Renal cortical epithelial cell (primary cell): ENCODE results near the gene IDE. TPM values are rescaled to one million over a fixed set of nuclear protein-coding genes. Genes with fewer than 3 reads are reported as not detected.

ENCODE experiments used
- DNase-seq: peaks from one replicate; pipeline ENCODE4 v3.0.0-alpha.2; 2011; ENCODE audit warnings: low read depth
- total RNA-seq: library from RNA; depleted of rRNA; stranded (reverse); fragments of >200 nt; gene quantifications from 2 replicates; pipeline ENCODE4 v1.2.3, GENCODE V29; 2014

Gene IDE
- total RNA-seq, 1 donor from 2014 or later, result 46.4 TPM

DNA sequence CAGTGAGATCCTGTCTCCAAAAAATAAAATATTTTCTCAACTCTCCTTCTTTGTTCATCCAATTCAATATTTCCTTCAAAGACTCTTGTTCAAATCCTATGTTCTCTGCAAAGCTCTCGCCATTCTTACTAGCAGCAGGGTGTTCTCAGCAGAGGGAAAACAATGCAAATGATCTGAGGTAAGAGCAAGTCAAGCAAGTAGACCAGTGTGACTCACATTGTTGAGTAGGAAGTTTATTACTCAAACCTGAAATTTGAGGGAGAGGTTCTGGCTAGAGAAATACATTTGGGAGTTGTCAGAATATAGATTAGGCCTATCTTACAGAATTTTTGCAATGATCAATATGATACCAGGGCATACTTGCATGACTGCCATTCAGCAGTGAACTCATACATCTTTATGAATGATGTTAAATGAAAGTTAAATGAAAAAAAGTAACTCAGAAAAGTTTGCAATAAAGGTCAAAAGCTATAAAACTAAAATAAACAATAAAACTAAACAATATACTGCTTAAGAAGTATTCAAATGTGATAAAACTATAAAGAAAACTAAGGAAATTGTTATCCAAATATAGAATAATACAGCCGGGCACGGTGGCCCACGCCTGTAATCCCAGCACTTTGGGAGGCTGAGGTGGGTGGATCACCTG lies 5.8 kb downstream of the IDE start:
- DNase-seq, result peak; percentile 87

DNA sequence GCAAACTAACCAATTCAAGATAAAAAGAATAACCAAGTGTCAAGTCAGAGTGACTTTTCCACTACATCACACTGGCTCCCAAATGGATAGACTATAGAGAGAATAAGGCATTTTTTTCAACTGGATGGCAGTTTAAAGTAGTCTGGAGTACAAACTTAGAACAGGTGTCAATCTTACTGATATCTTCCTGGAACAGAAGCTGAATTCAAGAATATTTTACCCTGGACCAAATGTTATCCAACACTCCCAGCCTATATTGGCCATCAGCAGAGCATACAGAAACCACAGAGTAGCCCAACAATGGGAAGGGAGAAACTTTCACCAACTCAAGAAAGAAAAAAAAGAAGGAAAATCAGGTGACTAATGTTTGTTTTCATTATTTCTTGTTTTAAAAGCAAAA lies 11.5 kb downstream of the IDE start:
- DNase-seq, result no peak

DNA sequence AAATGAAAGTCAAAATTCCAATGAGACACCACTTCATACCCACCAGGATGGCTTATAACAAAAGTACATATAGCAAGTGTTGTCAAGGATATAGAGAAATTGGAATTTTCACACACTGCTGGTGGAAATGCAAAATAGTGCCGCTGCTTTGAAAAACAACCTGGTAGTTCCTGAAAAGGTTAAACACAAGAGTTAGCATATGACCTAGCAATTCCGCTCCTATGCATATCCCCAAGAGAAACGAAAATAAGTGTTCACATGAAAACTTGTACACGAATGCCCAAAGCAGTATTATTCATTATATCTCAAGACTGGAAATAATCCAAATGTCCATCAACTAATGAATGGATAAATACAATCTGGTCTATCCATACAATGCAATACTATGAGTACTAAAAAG lies 14.8 kb downstream of the IDE start:
- no peak for DNase-seq

DNA sequence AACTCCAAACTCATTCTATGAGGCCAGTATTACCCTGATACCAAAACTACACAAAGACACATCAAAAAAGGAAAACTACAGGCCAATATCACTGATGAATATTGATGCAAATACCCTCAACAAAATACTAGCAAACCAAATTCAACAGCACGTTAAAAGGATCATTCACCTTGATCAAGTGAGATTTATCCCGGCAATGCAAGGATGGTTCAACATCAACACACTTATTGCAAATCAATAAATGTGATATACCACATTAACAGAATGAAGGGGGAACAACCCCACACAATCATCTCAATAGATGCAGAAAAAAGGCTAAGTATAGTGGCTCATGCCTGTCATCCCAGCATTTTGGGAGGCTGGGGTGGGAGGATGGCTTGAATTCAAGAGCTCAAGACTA lies 19.9 kb downstream of the IDE start:
- no peak for DNase-seq

DNA sequence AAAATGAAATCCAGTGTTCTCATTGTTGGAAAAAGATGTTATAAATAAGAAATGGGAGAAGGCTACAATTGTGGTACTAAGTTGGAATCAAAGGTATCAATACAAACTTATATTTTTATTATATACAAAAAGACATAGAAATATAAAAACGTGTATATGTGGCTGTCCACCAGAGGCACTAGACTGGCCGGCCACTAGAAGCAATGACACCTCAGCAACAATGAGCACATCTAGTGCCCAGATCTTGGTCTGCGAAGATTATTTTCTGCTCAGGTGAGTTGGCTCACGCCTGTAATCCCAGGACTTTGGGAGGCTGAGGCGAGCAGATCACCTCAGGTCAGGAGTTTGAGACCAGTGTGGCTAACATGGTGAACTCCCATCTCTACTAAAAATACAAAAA lies 21.6 kb downstream of the IDE start:
- no peak for DNase-seq

DNA sequence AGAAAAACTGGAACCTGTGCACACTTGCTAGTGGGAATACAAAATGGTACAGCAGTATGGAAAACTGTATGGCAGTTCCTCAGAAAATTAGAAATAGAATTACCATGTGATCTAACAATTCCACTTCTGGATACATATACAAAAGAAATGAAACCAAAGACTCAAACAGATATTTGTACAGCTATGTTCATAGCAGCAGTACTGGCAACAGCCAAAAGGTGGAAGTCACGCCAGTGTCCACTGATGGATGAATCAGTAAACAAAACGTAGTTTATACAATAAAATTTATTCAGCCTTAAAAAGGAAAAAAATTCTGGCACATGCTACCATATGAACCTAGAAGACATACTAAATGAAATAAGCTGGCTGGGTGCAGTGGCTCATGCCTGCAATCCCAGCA lies 23.0 kb downstream of the IDE start:
- DNase-seq, result no peak

DNA sequence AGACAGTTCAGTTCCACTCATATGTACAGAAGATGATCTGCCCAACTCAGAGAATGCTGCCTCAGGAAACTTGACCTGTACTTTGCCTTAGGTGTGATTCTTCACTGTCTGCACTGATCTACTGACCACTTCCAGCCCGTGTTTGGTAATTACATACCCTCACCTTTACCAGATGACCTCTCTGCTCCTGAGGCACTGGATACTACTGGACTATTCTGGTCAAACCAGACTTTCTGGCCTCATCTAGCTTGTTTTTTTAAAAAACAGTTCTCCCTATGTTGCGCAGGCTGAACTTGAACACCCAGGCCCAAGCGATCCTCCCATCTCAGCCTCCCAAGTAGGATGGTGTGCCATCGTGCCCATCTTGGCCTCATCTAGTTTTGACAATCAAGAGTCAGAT lies 26.2 kb downstream of the IDE start:
- no peak for DNase-seq

DNA sequence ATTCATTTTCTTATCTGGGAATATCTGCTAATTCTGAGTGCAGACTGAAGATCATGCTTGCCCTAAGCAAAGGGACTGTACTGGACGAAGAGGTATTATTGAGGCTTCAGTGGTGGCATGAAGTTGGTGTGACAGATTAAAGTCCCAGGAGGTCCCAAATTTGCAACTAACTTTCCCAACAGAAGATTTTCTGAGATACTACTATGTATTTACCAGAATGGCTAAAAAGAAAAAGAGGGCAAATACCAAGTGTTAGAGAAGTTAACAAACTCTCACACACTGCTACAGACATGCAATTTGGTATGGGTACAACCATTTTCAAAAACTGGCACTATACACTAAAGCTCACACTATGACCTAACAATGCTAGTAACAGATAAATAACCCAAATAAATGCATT lies 28.3 kb downstream of the IDE start:
- no peak for DNase-seq

DNA sequence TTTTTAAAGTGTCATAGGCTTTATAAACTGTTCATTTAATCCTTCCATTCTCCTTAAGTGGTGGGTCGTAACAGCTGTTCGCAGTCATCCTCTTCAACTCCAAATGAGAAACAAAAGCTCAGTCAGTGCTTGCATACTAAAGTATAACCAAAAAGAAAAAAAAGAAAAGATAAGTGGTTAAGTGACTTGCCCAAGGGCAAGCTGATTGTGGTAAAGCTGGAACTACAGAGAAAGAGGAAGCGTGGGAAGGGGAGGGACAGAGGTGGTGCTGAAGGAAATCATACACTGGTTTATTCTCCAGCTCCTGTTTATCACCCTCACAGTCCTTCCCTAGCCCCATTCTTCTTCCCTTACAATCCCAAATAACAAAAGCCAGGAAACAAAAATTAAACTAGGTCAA lies 29.6 kb downstream of the IDE start:
- DNase-seq, result peak; percentile 35

DNA sequence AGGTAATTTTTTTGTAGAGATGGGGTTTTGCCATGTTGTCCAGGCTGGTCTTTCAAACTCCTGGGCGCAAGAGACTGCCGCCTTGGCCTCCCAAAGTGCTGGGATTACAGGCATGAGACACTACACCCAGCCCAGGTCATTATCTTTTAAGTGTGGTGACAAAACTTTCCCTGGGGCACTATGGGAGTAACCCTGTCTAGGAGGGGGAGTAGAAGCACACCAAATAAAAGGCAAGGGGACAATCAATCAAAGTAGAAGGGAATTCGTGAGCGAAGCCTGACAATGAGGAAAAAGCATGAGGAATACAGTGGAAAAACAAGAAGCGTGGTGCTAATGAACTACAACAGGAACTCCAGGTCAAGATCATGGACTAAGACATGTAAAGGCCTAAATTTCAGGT lies 31.4 kb downstream of the IDE start:
- DNase-seq, result no peak

DNA sequence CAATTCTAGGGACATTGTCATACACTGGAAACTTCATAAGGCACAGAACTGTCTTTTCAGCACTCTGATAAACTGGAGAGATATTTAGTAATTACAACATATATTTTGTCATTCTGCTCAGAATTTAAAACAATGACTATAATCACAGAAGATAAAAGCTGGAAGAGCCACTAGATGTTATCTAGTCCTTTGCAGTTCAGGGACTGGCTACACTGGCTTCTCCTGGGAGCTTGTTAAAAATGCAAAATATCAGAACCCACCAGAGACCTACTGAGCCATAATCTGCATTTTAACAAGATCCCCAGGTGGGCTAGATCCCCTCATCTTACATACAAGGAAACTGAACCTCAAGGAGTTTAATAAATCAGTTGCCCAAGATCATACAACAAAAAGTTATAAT lies 32.3 kb downstream of the IDE start:
- DNase-seq, result no peak

DNA sequence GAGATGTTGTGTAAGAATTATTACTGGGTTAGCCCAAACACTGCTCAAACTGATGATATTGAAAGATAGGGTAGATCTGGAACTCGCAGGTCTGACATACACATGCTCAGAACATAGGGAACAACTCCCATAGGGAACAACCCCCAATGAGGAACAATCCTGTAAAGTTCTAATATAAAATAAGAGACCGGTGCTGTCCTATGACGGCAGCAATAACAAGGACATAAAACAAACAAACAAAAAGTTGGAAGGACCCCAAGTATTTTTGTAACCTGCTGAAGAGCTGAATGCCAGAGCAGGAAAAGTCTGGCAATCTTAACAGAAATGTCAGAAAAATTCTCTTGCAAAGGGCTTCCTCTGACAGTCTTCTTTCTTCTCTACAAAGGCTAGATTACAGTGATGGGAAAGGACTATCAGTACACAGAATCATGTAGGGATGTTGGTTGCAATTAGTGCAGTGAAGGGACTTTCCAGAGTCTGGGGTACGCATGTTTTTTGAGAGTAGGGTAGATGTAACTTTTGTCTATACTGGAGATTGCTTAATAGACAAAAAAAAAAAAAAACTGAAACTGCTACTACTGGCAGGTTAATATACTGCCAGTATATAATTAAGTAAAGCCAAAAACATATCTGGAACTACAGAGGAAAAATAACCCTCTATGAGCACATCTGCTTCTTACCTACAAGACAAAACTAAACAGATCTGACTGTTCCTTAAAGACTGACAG lies 35.5 kb downstream of the IDE start:
- no peak for DNase-seq

DNA sequence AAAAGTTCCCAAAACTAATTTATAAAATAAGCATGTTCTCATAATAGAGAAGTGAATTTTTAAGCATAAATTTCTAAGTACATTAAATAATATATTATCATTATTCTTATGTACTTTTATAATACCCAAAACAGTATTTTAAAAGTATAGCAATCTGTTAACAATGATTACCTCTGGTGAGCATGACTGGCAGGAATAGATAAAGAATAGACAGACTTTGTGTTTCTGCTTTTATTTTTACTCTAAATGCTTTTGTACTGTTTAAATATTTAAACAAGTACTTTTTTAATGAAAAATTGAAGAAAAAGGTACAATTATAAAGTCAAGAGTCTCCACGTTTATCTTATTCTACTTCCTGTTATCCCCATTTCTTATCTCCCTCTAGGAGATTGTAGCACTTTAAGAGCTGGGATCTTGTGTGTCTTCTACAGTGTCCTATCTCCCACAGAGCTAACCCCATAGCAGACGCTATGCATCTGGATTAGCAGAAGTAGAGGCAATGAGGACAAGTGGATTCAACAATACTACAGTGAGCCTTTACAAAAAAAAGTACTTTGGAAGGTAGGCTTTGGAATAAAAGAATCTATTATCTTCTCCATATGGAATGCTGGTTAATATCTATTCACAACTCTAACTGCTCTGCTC lies 42.9 kb downstream of the IDE start:
- no peak for DNase-seq

DNA sequence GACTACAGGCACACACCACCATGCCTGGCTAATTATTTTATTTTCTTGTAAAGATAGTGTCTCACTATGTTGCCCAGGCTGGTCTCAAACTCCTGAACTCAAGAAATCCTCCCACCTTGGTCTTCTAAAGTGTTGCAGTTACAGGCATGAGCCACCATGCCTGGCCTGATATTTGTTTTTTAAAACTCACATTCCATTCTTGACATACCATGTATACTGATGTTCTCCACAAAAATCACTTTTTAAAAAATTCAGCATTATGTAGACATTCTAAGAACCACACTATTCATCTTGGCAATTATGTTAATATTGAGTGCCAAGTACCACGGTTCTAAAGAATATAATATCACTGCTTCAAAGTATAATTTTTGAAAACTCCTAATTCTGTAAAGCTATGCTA lies 43.5 kb downstream of the IDE start:
- DNase-seq, result no peak

DNA sequence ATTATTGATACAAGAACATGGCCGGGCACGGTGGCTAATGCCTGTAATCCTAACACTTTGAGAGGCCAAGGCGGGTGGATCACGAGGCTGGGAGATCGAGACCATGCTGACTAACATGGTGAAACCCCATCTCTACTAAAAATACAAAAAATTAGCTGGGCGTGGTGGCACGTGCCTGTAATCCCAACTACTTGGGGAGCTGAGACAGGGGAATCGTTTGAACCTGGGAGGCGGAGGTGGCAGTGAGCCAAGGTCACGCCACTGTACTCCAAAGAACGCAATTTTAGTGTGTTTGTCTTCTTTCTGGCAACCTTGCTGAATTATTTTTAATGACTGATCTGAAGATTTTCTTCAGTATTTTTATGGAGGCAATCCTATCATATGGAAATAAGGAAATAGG lies 46.2 kb downstream of the IDE start:
- no peak for DNase-seq

DNA sequence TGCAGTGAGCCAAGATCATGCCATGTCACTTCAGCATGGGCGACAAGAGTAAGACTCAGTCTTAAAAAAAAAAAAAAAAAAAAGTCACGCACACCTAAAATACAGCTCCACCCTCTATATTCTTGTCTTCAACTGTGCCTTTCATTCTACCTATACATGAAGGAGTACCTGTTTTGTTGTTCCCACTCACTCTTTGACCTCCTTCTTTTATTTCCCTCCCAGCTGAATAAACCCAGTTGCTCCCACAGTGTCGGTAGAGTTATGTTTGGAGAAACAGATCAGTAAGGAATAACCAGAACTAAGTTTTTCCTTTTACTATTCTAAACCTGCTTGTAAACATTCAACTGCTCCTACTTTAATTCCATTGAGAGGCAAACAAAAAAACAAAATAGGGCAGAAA lies 50.3 kb downstream of the IDE start:
- DNase-seq, result no peak

DNA sequence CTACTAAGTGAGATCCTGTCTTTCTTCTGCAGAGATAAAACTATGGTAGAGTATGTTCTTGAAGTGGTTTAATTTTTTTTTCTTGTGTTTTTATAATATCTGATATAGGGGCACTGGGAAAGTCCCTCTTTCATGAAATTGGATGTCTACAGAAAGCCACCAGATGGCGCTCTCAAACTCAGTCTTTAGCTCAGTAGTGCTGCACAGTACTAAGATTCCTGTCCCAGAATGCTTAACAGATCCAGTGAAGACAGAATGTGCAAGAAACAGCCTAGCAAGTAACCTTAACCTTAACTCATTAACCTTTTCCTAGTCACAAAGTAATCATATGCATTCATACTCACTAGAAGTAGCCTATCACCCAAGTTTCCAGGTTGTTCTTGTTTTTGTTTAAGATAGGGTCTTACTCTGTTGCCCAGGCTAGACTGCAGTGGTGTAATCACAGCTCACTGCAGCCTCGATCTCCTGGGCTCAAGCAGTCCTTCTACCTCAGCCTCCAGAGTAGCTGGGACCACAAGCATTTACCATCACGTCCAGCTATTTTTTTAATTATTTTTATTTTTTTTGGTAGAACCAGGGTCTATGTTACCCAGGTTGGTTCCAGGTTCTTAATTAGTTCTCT lies 56.7 kb downstream of the IDE start:
- peak; percentile 81 for DNase-seq

DNA sequence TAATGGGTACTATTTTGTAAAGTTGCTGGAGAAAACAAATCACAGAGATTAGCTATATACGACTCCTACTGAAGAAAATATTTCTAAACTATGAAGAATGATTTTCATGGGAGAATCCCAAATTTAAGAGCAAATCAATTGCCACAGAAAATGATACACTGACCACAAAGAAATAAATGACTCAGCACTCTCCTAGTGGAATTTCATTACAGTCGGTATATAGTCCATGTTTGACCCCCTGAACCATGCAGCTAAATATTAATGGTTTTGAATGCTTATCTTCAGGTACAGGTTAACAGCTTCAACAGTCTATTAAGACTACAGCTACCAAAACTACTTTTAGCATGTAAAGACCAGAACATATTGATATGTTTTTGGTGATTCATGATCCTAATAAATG lies 65.0 kb downstream of the IDE start:
- no peak for DNase-seq

DNA sequence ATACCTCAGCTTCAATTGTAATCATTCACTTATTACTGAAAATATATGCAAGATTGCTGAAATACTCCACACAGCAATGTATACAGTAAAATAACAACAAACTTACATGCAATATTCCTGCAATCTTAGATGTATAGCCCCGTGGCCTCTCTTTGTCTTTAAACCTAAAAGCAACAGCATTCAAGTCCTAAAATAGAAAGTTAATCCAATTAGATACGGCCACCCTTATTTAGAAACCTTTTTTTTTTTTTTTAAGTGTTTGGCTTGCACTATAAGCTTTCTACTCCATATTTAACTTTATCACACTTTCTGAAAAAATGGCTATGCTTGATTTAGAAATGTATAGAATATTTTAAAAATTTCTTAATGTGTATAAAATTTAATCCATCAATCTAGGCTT lies 67.6 kb downstream of the IDE start:
- no peak for DNase-seq

DNA sequence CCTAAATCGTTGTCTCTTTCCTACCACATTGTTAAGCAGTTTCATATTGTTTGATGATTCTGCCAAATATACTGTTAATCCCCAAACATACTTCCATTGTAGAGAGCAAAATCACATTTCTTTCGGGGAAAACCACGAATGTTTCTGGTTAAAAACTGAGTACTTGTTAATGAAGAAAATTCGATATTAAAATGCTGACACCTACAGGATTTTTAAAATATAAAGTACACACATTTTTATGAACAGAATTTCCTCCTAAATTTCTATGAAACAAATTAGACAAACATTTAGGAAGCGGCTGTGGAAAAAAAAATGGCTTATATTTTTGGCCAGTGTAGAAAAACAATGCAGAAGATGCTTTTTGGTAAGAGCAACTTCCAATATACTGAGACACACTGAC lies 68.8 kb downstream of the IDE start:
- DNase-seq, result no peak

DNA sequence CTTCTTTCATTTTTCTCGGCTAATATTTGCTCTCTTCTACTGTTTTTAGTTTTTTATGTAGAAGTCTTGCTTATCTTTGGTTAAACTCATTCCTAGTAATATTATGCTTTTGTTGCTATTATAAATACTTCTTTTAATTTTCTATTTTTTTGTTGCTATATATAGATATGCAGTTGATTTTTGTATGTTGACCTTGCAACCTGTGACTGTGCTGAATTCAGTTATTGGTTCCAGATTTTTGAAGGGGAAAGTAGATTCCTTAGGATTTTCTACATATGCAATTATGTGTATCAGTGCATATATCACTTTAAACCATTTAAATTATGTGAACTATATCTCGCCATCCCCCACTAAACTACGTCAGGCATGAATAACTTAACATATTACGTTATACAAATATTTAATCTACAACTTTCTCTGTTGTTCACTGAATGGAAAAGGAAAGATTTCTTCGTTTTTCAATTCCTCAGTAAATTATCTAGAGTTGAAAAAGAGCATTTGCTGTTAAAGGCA lies 71.5 kb downstream of the IDE start:
- DNase-seq, result no peak

DNA sequence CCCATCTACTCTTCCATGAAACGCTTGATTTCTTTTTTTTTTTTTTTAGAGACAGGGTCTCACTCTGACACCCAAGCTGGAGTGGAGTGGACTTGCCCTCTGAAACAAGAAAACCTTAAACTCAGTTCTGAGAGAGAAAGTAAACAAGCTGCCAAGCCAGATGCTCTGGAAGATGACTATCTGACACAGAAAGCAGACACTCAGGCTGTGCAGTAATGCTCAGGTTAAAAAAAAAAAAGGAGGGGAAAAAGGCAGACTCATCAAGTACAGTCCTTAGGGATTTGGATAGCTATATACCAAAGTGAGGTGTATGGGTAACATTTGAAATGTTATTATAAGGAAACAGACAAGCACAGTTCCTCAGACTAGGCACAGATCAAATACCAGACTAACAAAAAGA lies 80.5 kb downstream of the IDE start:
- DNase-seq, result no peak

DNA sequence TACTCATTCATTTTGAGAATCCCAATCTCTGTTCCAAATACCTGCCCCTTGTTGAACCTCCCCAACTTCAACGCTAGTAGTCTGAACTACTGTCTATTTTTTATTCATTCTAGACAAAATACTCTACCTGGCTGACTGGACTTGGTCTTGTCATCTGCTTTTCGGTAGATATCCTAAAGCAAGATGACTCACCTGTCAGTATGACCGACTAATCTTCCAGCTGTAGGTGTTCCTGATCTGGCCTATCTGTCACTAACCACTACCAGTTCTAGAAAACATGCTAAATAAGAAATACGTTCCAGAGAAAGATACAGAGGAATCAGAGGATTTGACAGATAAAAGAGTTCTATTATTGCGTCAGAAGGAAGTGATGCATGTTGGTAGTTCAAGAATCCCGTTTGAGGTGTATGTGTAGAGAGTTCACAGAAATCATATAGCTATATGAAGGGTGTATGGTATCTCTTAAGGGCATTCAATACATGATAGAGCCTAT lies 81.1 kb downstream of the IDE start:
- no peak for DNase-seq
